Measurements from ENCODE around the gene GALNT9.
"Not testable (repeated sequence)": the region's sequence is repeated elsewhere in the genome, so short reads cannot be mapped to it uniquely, and the experiment has no call there.

Gene GALNT9

GRCh38 chr12:132311201-132311915, 18.0 kb downstream of the GALNT9 start:
- DNase-seq = no peak

DNA sequence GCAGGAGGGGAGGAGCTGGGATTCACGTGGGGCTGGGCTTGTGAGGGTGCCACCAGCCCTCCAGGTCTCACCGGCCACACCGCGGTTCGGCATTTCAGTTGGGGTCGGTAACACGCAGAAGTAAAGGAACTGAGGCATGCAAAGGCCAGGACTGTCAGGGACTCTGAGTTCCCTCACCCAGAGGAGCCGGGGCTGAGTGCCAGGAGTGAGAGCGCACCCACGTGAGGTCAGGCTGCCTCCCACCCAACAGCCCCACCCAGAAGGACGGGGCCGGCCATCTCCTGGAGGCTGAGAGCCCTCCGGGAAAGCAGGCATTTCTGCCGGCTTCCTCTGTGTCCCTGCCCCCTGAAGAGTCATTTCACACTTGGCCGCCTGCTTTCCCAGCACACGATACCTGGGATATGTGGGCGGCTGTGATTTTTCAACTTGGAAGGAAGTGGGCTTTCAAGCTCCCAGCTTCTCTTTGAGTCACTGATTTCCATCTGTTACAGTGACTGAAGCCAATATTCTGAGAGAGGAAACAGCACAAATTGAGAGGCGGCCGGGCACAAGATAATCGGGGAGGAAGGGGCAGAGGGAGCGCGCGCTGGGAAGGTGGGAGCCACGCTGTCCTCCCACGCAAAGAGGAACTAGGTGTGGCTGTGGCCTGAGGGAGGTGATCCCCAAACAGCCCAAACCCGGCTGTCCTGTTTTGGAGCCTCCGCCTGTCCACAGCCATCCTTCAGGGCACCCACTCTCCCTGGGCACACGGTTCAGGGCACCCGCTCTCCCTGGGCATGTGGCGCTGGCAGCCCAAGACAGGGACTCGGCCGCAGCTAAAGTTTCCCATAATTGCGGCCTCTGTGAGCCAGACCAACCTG, 19.0 kb downstream of the GALNT9 start:
- no peak for DNase-seq

- DNase-seq = no peak
These were observed 19.7 kb downstream of the GALNT9 start for GRCh38 chr12:132309596-132310086.

- no peak for DNase-seq
These were observed 20.4 kb downstream of the GALNT9 start for GRCh38 chr12:132308853-132309595.

- no peak for DNase-seq
These were observed 21.2 kb downstream of the GALNT9 start for GRCh38 chr12:132307976-132308852.

DNA sequence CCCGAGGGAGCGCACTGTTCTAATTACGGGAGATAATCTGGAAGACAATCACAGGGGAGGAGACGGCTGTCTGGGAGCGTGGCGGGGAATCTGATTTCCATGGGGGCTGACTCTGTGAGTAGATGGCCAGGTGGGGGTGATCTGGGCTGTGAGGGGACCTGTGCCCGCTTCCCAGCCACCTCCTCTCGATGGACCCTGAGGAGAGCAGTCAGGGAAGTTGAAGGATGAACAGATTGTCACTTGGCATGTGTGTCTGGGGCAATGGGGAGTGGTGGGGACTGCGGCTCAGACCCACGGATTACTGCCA, 22.6 kb downstream of the GALNT9 start:
- no peak for DNase-seq

- DNase-seq = no peak
These were observed 23.2 kb downstream of the GALNT9 start for GRCh38 chr12:132305991-132306884.

GRCh38 chr12:132305560-132305966, 23.8 kb downstream of the GALNT9 start:
- DNase-seq = no peak

GRCh38 chr12:132304866-132305265, 24.5 kb downstream of the GALNT9 start:
- DNase-seq = not testable (repeated sequence)

DNA sequence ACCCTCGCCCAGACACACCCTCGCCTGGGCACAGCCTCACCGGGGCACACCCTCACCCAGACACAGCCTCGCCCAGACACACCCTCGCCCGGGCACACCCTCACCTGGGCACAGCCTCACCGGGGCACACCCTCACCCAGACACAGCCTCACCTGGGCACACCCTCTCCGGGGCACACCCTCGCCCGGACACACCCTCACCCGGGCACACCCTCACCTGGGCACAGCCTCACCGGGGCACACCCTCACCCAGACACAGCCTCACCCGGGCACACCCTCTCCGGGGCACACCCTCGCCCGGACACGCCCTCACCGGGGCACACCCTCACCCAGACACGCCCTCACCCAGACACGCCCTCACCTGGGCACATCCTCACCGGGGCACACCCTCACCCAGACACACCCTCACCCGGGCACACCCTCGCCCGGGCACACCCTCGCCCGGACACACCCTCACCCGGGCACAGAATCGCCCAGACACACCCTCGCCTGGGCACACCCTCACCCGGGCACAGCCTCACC, 25.5 kb downstream of the GALNT9 start:
- not testable (repeated sequence) for DNase-seq

DNA sequence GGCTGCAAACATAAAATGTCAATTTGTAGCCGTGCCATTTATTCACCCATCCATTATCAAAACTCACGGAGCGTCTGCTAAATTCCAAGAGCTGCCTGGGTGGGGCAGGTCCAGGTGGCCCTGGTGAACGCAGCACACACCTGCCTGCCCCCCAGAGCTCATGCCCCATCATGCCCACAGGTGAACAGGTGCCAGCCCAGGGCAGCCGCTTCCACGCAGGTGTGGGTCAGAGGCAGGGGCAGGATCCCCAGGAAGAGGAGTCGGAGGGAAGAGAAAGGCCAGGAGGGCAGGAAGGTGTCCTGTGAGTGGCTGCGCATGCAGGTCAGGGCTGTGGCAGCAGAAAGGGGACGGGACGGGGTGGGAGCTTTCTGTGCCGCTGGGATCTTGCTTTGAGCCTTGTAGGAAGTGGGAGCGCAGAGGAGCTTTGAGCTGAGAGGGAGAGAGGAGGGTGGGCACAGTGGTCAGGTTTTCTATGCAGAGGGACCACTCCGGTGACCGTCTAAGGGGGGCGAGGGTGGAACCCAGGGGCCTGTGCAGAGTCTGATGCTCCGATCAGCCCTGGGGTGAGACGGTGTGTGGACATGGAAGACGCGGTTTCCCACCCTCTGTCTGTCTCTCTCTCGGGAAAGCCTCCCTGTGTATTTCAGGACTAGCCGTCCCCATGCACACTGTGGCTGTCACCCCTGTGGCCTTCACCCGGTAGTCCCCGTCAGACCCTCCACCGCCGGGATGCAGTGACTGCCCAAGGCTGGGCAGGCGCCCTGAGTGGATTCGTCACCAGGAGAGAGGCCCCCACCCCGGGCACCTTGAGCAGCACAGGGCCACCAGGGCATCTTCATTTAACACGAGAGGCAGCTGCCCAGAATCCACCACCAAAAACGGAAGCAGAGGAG, 26.7 kb downstream of the GALNT9 start:
- DNase-seq = no peak

DNA sequence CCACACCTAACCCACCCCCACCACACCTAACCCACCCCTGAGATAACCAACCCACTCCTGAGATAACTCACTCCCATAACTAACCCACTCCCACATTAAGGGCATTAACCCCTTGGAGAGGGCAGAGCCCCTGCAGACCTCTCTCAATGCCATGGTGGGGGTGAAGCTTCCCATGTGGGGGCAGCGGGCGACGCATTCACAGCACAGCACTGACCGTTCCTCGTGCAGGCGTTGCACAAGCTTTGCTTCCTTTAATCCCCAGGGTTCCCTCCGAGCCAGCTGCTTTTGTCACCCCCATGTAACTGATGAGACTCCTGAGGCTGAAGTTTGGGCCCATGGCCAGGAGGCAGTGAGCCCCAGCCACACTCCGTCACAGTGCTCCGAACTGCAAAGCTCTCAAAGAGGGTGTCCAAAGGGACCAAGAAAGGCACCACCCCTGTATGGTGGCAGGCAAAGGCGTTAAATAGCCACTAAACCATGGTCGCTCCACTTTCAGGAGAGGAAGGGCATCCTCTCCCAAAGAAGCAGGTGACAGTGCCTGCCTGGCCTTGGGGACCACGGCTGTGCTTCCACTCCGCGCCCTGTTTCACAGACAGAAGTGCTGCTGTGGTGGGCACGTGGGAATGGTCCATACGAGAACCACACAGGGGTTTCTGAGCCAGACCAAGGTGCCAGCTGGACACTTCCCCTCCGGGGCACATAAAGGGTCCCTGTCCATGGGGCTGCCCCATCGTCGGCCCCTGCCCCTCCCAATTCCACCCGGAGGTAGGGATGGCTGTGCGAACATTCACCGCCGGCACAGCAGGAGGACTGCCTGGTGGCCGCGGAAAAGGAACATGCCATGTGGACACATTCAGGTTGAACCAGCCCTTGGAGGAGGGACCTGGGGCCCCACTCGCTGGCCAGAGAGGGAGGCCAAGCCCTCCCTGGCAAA, 28.3 kb downstream of the GALNT9 start:
- no peak for DNase-seq

GRCh38 chr12:132296063-132296462, 33.3 kb downstream of the GALNT9 start:
- no peak for DNase-seq

DNA sequence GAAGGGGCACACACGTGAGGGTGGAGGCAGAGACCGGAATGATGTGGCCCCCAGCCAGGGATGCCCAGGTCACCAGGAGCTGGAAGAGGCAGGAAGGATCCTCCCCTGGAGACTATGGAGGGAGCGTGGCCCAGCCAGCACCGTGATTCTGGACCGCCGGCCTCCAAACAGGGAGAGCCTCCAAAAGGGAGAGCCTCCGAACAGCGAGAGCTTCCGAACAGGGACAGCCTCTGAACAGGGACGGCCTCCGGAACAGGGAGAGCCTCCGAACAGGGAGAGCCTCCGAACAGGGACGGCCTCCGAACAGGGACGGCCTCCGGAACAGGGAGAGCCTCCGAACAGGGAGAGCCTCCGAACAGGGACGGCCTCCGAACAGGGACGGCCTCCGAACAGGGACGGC, 33.8 kb downstream of the GALNT9 start:
- not testable (repeated sequence) for DNase-seq

- DNase-seq = no peak
These were observed 34.3 kb downstream of the GALNT9 start for GRCh38 chr12:132295101-132295526.

DNA sequence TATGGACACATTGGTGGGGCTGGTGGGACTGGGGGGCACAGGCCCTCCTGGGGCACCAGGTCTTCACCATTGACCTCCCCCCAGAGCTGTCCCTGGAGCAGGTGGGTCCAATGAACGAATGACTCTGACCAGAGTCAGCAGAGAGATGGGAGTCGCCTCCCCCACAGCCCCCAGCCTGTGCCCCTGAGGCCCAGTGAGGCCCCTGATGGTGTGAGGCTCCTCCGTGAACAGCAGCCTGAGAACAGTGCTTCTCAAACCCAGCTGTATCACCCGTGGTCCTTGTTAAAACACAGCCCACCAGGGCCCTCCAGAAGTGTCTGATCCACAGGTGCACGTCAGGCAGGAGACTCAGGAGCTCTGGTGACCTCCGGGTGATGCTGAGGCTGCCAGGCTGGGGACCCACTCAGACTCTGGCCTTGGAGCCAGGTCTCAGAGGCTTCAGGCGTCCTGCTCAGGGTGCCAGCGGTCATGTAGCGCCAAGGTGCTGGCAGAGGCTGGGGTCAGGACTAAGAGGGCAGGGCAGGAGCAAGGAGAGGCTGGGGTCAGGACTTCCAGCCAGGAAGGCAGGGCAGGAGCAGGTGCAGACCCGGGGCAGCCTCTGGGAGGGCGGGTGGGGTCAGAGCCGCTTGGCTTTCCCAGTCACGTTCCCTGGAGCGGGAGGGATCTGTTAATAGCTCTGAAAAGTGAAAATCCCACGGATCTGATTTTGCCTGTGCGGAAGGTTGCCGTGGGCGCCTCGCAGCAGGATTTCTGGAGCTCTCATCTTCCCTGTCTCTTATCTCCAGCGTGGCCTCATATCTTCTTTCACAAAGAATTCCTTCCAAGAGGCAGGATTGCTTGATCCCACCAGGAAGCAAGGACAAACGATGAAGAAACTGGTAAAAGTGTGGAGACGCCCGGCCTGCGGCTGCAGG, 35.0 kb downstream of the GALNT9 start:
- DNase-seq = no peak

All from HCEC 1CT (cell line).